Colonic mucosa (tissue), 4 donors: ENCODE measurements around the gene TKTL1. TPM values are rescaled to one million over a fixed set of nuclear protein-coding genes. Genes with fewer than 3 reads are reported as not detected.

Experiments used
- DNase-seq: peaks from one replicate; pipeline ENCODE4 v3.0.0-alpha.2; 2020
- H3K27ac ChIP-seq: fragments of 200-600 bp; one replicate; pipeline ENCODE4 v1.8.0; 2021
- H3K27me3 ChIP-seq: fragments of 200-600 bp; one replicate; pipeline ENCODE4 v1.8.0; 2021
- H3K36me3 ChIP-seq: fragments of 200-600 bp; one replicate; pipeline ENCODE4 v1.8.0; 2021
- H3K4me1 ChIP-seq: fragments of 200-600 bp; one replicate; pipeline ENCODE4 v1.8.0; 2021; ENCODE audit warnings: mild to moderate bottlenecking
- H3K4me3 ChIP-seq: fragments of 200-600 bp; one replicate; pipeline ENCODE4 v1.8.0; 2021
- H3K9ac ChIP-seq, 2 donors: one replicate each; pipeline ENCODE4 v1.7.0; 2013; ENCODE audit warnings: control low read depth in 2 of 2, low read depth in 2 of 2, low read length in 2 of 2
- H3K9me3 ChIP-seq: fragments of 200-600 bp; one replicate; pipeline ENCODE4 v1.8.0; 2021
- intact Hi-C: fragments of 100-400 bp; cut with DNase I; formaldehyde crosslinking; loops from one replicate; pipeline ENCODE4 v1.14.1; 2022
- total RNA-seq, 2 donors: library from RNA; stranded (reverse); fragmentation: NEBNext Ultra II Directional in 1 of 2; extraction: Animal tissue kit (Norgen Biotek cat#: 25700) in 1 of 2; gene quantifications; one replicate each; pipeline ENCODE4 v1.2.1, GENCODE V29; 2021
- TF ChIP-seq, protein P1 (sequence below): fragments of 200-600 bp; IDR thresholded peaks from one replicate; pipeline ENCODE4 v1.8.0; 2022; ENCODE audit warnings: antibody characterized with exemption, mild to moderate bottlenecking
- donor health status: healthy.
- donor health status: DM: no; HTN: no; CAD: no.
- donor health status: DM: no; HTN: no; CAD: no.

TKTL1 gene
- total RNA-seq, 2 donors from 2014 or later: not detected

DNA sequence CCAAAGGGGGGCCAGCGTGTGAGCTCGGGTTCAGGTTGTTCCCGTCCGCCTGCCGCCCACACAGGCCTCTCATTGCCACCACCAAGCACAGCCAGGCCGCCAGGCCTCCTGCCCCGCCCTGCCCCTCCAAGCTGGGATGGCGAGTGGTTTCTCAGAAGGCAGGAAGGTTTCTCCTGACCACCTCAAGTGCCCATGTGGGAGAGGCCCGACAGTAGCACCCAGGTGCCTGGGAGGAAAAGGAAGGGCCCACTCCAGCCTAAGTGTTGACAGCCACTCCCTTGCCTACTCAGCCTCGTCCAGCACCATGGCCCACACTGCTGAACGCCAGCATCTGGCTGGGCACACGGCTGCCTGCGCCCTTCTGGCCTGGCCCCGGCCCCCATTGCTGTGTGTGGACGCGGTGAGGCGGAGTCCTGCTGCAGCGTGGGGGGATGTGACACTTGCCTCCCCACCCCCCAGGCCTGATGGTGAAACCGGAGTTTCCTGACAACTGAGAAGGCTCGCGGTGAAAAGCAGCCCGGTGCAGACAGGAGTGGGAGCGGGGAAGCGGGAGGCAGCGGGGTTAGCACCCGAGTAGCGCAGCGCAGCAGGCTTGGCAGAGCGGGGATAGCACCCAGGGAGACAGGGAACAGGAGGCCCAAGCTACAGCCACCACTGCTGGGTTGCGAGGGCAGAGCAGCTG lies 59.6 kb downstream of the TKTL1 start:
- no peak overlapping the region for H3K9ac ChIP-seq
- intact Hi-C loops: no loop called here
- no peak overlapping the region for H3K27ac ChIP-seq
- no peak for DNase-seq
- no peaks in the 10 kb centered on the region for H3K36me3 ChIP-seq
- no peaks in the 10 kb centered on the region for H3K9me3 ChIP-seq
- peaks cover 8% of the 10 kb centered on the region for H3K4me1 ChIP-seq
- H3K27me3 ChIP-seq: no peaks in the 10 kb centered on the region
- H3K4me3 ChIP-seq: no peak overlapping the region
- TF ChIP-seq, protein P1, sequence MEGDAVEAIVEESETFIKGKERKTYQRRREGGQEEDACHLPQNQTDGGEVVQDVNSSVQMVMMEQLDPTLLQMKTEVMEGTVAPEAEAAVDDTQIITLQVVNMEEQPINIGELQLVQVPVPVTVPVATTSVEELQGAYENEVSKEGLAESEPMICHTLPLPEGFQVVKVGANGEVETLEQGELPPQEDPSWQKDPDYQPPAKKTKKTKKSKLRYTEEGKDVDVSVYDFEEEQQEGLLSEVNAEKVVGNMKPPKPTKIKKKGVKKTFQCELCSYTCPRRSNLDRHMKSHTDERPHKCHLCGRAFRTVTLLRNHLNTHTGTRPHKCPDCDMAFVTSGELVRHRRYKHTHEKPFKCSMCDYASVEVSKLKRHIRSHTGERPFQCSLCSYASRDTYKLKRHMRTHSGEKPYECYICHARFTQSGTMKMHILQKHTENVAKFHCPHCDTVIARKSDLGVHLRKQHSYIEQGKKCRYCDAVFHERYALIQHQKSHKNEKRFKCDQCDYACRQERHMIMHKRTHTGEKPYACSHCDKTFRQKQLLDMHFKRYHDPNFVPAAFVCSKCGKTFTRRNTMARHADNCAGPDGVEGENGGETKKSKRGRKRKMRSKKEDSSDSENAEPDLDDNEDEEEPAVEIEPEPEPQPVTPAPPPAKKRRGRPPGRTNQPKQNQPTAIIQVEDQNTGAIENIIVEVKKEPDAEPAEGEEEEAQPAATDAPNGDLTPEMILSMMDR: no peak

GRCh38 chrX:154355776-154356140 lies 60.2 kb downstream of the TKTL1 start:
- Histone ChIP-seq H3K9me3 (no peaks in the 10 kb centered on the region), H3K36me3 (no peaks in the 10 kb centered on the region), H3K9ac (no peak overlapping the region), H3K4me3 (no peak overlapping the region), H3K4me1 (peaks cover 4% of the 10 kb centered on the region), H3K27ac (no peak overlapping the region), H3K27me3 (no peaks in the 10 kb centered on the region)
- intact Hi-C loops: no loop called here
- no peak for DNase-seq
- TF ChIP-seq, protein P1: no peak

GRCh38 chrX:154356596-154356995 lies 61.0 kb downstream of the TKTL1 start:
- Histone ChIP-seq H3K4me1 (no peaks in the 10 kb centered on the region), H3K9me3 (no peaks in the 10 kb centered on the region), H3K27ac (no peak overlapping the region), H3K4me3 (no peak overlapping the region), H3K36me3 (no peaks in the 10 kb centered on the region), H3K9ac (no peak overlapping the region), H3K27me3 (no peaks in the 10 kb centered on the region)
- intact Hi-C loops: no loop called here
- TF ChIP-seq, protein P1: no peak
- no peak for DNase-seq

DNA sequence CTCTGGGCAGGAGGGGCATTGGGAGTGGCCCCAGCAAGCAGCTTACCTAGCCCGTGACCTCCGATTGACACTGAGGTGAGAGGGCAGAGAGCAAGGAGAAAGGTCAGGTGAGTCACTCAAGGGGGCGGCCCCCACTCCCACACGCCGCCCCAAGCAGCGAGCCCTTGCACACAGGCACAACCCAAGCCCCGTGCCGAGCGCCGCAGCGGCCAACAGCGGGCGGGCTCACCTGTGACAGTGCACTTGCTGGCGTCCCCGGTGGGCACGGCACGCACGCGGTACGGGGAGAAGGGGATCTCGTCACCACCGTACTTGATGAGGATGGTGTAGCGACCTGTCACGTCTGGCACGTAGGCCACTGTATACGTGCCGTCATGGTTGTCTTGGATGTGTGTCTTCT lies 61.6 kb downstream of the TKTL1 start:
- TF ChIP-seq, protein P1: no peak
- Histone ChIP-seq H3K9ac (no peak overlapping the region), H3K36me3 (no peaks in the 10 kb centered on the region), H3K27me3 (no peaks in the 10 kb centered on the region), H3K4me1 (no peaks in the 10 kb centered on the region), H3K9me3 (no peaks in the 10 kb centered on the region), H3K27ac (no peak overlapping the region), H3K4me3 (no peak overlapping the region)
- intact Hi-C loops: no loop called here
- DNase-seq: no peak

- no peaks in the 10 kb centered on the region for H3K27me3 ChIP-seq
- TF ChIP-seq, protein P1: no peak
- H3K9me3 ChIP-seq: no peaks in the 10 kb centered on the region
- H3K4me1 ChIP-seq: no peaks in the 10 kb centered on the region
- intact Hi-C loops: no loop called here
- no peak overlapping the region for H3K27ac ChIP-seq
- H3K36me3 ChIP-seq: no peaks in the 10 kb centered on the region
- DNase-seq: no peak
- no peak overlapping the region for H3K9ac ChIP-seq
- H3K4me3 ChIP-seq: no peak overlapping the region
Measured at GRCh38 chrX:154358011-154358410, 62.4 kb downstream of the TKTL1 start.
